Neuron (in vitro differentiated cells): ENCODE measurements around the gene CRYBG3.
A peak's percentile ranks its signal among the peaks of the same experiment; 100 is the strongest.

Experiments used
- H2AFZ ChIP-seq: one replicate; pipeline ENCODE4 v1.6.1; 2013; ENCODE audit warnings: low read depth, mild to moderate bottlenecking, inconsistent platforms, low read length, moderate library complexity
- H3K27me3 ChIP-seq: one replicate; pipeline ENCODE4 v1.6.1; 2013; ENCODE audit warnings: low read length; ENCODE audit not compliant: insufficient read depth
- H3K36me3 ChIP-seq: one replicate; pipeline ENCODE4 v1.6.1; 2013; ENCODE audit warnings: low read length; ENCODE audit not compliant: insufficient read depth
- H3K4me1 ChIP-seq: one replicate; pipeline ENCODE4 v1.6.1; 2013; ENCODE audit warnings: low read length; ENCODE audit not compliant: insufficient read depth
- H3K4me3 ChIP-seq: 2 replicates; pipeline ENCODE4 v1.5.1; 2013; ENCODE audit warnings: mild to moderate bottlenecking, low read length, moderate library complexity
- H3K9me3 ChIP-seq: one replicate; pipeline ENCODE4 v1.6.1; 2013; ENCODE audit warnings: low read length

Gene CRYBG3

GRCh38 chr3:97821774-97822358 is at the start of gene CRYBG3:
Gene CRYBG3, plus strand, starts transcription at chr3:97822011. Its CDS starts 196 bp downstream, at chr3:97822207.
- no peaks in the 10 kb centered on the region for H3K27me3 ChIP-seq
- peak within 1 kb of the TSS; percentile 100 for H2AFZ ChIP-seq
- no peaks in the 10 kb centered on the region for H3K36me3 ChIP-seq
- no peaks in the 10 kb centered on the region for H3K9me3 ChIP-seq
- H3K4me3 ChIP-seq = peak within 1 kb of the TSS; percentile 80
- H3K4me1 ChIP-seq = peaks cover 21% of the 10 kb centered on the region

- Histone ChIP-seq H3K4me3 (no peak overlapping the region), H2AFZ (no peak overlapping the region), H3K27me3 (no peaks in the 10 kb centered on the region), H3K36me3 (peaks cover 2% of the 10 kb centered on the region), H3K4me1 (no peaks in the 10 kb centered on the region), H3K9me3 (peaks cover 6% of the 10 kb centered on the region)
Observed at GRCh38 chr3:97772926-97773325, 48.9 kb upstream of the CRYBG3 start.

- H3K27me3 ChIP-seq = no peaks in the 10 kb centered on the region
- H3K9me3 ChIP-seq = no peaks in the 10 kb centered on the region
- H3K4me3 ChIP-seq = no peak overlapping the region
- H3K4me1 ChIP-seq = no peaks in the 10 kb centered on the region
- H2AFZ ChIP-seq = no peak overlapping the region
- peaks cover 1% of the 10 kb centered on the region for H3K36me3 ChIP-seq
Observed at GRCh38 chr3:97778152-97778551, 43.7 kb upstream of the CRYBG3 start.

DNA sequence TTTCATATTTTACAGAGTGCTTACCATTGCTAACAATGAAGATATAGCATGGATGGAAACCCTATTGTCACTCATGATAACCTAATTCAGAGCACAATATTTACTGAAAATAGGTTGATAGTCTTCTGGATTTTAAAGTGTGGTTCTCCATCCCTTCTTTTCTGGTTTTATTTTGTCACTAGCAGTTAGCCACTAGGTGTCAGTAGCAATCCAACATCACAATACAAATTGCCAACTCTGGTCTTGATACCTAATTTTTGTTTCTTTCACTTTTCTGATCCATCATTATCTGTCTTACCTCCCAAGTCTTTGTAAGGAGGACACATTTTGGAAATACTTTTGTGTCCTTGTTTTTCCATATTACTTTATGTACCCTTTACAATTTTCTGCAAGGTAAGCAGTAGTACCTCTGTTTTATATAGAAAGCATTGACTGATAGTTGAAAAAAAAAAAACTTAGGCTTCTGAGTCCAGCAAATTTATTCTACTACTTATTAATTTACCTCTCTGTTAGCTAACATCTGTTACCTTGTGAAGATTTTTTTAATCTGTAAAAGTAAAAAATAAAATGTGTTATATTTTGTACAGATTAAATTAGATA is 28.3 kb upstream of the CRYBG3 start:
- Histone ChIP-seq H3K27me3 (no peaks in the 10 kb centered on the region), H3K36me3 (no peaks in the 10 kb centered on the region), H3K4me1 (no peaks in the 10 kb centered on the region), H2AFZ (no peak overlapping the region), H3K4me3 (no peak overlapping the region), H3K9me3 (no peaks in the 10 kb centered on the region)

- H3K9me3 ChIP-seq = no peaks in the 10 kb centered on the region
- no peaks in the 10 kb centered on the region for H3K27me3 ChIP-seq
- H3K36me3 ChIP-seq = no peaks in the 10 kb centered on the region
- H3K4me1 ChIP-seq = no peaks in the 10 kb centered on the region
- no peak overlapping the region for H3K4me3 ChIP-seq
- H2AFZ ChIP-seq = no peak overlapping the region
Observed at GRCh38 chr3:97795951-97796350, 25.9 kb upstream of the CRYBG3 start.

DNA sequence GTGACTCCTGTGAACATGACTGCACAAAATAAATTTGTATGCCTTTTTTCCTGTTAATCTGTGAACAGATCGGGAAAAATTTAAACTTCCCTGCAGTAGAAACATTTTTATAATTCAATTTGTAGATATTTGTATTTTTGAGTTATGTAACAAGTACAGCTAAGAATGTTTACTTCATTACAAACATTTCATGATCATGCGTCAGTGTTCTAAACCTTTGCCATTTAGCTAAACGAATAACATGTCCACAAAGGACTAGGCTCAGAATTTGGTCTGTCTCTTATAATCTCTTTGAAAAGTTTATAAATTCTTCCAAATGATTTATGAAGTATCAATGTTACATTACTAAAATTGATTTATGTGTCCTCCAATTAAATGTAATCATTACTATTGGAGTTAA is 17.3 kb upstream of the CRYBG3 start:
- H3K4me3 ChIP-seq = no peak overlapping the region
- H2AFZ ChIP-seq = no peak overlapping the region
- no peaks in the 10 kb centered on the region for H3K4me1 ChIP-seq
- H3K36me3 ChIP-seq = no peaks in the 10 kb centered on the region
- no peaks in the 10 kb centered on the region for H3K27me3 ChIP-seq
- H3K9me3 ChIP-seq = no peaks in the 10 kb centered on the region

DNA sequence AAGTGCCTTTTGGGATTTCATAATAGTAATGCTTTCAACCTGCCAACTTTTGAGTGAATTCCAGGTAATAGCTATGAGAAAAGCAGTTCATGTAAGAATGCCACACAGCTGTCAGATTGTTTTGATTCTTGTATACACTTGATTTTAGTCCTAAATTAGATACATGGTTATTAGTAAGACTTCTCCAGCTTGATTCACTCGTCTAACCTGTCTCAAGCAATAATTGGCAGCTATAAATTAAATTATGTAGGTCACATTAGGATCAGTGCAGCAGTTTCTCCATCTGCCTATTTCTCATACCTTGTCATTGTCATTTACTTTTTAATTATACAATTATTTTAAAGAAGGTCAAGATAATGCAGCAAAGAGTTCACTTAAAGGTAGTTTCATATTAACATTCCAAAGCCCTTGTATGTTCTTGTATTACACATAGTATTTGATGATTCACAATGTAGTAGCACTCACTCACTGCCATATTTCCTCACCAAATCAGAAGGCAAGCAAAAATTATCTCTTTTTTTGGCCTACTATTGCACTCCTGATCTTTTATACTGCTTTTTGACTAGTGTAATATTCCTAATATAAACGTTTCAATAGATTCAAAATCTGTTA is 10.9 kb upstream of the CRYBG3 start:
- Histone ChIP-seq H3K27me3 (no peaks in the 10 kb centered on the region), H3K9me3 (no peaks in the 10 kb centered on the region), H2AFZ (no peak overlapping the region), H3K4me3 (no peak overlapping the region), H3K4me1 (no peaks in the 10 kb centered on the region), H3K36me3 (no peaks in the 10 kb centered on the region)

DNA sequence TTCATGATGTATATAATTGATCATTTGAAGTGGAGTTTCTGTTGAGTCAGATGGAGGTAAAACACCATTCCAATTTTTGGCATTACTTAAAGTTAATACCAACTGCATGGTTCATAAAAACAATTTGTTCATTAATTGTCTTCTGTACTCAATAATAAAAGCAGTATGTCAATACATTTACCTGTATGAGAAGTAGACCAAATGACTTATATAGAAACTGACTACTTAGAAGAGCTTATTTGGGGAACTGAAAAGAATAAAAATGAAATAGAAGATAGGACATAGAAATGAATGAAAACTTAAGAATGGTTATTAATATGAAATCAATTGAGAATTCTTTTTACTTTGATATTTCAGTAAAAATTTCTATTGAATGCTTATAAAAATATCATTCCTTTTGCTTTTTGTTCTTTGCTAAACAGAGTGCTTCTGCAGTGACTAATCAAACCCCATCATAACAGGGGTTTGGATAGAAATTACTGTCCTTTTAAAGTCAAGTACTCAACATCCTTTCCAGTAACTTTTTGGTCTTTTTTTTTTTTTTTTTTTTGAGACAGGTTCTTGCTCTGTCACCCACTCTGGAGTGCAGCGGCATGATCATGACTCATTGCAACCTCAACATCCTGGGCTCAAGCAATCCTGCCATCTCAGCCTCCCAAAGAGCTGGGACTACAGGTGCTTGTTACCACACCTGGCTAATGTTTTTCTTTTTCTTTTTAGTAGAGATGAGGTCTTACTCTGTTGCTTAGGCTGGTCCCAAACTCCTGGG is 6.5 kb upstream of the CRYBG3 start:
- Histone ChIP-seq H3K4me3 (no peak overlapping the region), H3K9me3 (no peaks in the 10 kb centered on the region), H2AFZ (no peak overlapping the region), H3K27me3 (no peaks in the 10 kb centered on the region), H3K4me1 (peaks cover 9% of the 10 kb centered on the region), H3K36me3 (no peaks in the 10 kb centered on the region)

- H3K4me3 ChIP-seq = no peak overlapping the region
- no peaks in the 10 kb centered on the region for H3K36me3 ChIP-seq
- H3K9me3 ChIP-seq = no peaks in the 10 kb centered on the region
- no peak overlapping the region for H2AFZ ChIP-seq
- no peaks in the 10 kb centered on the region for H3K27me3 ChIP-seq
- peaks cover 16% of the 10 kb centered on the region for H3K4me1 ChIP-seq
Observed at GRCh38 chr3:97816811-97817210, 5.0 kb upstream of the CRYBG3 start.

GRCh38 chr3:97817965-97818364 is 3.8 kb upstream of the CRYBG3 start:
- peaks cover 16% of the 10 kb centered on the region for H3K4me1 ChIP-seq
- no peak overlapping the region for H2AFZ ChIP-seq
- H3K9me3 ChIP-seq = no peaks in the 10 kb centered on the region
- no peaks in the 10 kb centered on the region for H3K36me3 ChIP-seq
- H3K27me3 ChIP-seq = no peaks in the 10 kb centered on the region
- H3K4me3 ChIP-seq = no peak overlapping the region

DNA sequence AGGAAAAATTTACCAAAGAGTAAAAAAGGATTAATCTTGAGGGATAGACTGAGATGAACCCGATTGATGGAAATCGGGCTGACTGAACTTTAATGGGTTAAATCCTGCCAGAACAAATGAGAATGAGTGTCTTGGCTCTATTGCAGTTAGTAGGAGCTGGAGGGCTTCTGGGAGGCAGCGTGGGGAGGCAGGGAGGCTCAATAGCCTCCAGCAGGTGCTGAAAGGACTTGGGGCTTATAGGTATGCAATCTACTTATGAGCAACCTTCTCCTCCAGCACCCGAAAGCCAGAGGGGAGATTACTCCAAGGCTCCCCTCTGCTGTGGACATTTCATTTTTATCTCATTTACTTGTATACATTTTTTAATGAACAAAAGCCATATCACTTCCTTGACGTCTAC is 1.0 kb upstream of the CRYBG3 start:
- no peaks in the 10 kb centered on the region for H3K9me3 ChIP-seq
- peaks cover 24% of the 10 kb centered on the region for H3K4me1 ChIP-seq
- H3K36me3 ChIP-seq = no peaks in the 10 kb centered on the region
- H3K27me3 ChIP-seq = no peaks in the 10 kb centered on the region
- peak overlapping the region; percentile 100 for H2AFZ ChIP-seq
- H3K4me3 ChIP-seq = peak overlapping the region; percentile 80

DNA sequence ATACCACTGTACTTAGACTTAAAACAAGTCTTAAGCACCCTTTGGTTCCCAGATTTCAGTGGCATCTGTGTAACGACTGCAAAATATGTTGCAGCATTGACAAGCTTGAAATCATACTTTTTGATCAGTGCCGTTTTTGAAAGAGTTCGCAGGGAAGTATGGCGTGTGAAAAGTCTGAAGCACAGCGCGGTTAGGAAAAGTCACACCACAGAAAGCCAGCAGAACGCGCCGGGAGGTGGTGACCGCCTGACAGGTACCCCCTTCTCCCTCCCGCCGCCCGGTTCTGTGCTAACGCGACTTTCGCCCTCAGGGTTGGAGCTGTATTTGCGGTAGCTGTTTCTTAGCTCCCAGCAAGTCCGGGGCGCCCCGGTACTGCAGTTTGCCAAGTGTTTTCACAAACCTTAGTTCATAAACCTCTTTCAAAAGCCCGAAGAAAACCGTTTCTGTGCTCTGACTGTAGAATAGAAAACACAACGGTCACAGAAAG is 481 bp upstream of the CRYBG3 start:
- peaks cover 24% of the 10 kb centered on the region for H3K4me1 ChIP-seq
- H3K27me3 ChIP-seq = no peaks in the 10 kb centered on the region
- no peaks in the 10 kb centered on the region for H3K9me3 ChIP-seq
- H2AFZ ChIP-seq = peak overlapping the region; percentile 100
- peak overlapping the region; percentile 80 for H3K4me3 ChIP-seq
- H3K36me3 ChIP-seq = no peaks in the 10 kb centered on the region

DNA sequence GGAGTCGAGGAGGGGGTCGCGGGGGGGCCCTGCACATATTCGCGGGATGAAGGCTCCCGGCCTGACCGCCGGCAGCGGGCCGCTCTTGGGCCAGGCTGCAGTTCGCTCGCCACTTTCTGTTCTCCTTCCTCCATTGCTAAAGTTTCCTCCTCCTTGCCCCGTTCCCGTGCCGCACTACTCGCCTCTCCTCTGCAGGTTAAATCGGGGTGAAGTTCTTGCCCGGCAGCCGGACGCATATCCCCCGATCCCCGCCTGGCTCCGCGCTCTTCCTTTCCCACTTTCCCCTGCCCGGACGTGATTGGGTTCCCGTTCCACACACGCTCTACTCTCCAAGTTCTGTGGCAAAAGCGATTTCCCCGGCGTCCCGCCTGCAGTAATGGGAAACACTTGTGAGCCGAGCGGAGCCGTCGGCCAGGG is 556 bp downstream of the CRYBG3 start:
- Histone ChIP-seq H3K4me3 (peak overlapping the region; percentile 80), H3K36me3 (no peaks in the 10 kb centered on the region), H3K4me1 (peaks cover 19% of the 10 kb centered on the region), H3K9me3 (no peaks in the 10 kb centered on the region), H2AFZ (peak overlapping the region; percentile 100), H3K27me3 (no peaks in the 10 kb centered on the region)
